Caco-2 (cell line): ENCODE measurements around the gene AJAP1. TPM values are rescaled to one million over a fixed set of nuclear protein-coding genes. Genes with fewer than 3 reads are reported as not detected.
A peak's percentile ranks its signal among the peaks of the same experiment; 100 is the strongest.

Experiments used
- BruUV-seq: library from RNA; stranded (reverse); fragments of 400-500 nt; replicated peaks from 2 replicates; lab custom pipeline; 2021; lab: Mats Ljungman, UMichigan
- CTCF ChIA-PET: fragments of 300-600 bp; sonication (Branson Sonifier 250); formaldehyde crosslinking; loops from one replicate; lab custom pipeline; 2022; ENCODE audit warnings: antibody characterized with exemption; lab: Charles Lee
- POLR2A ChIA-PET: fragments of 300-600 bp; sonication (Branson Sonifier 250); formaldehyde crosslinking; loops from one replicate; lab custom pipeline; 2022; ENCODE audit warnings: antibody characterized with exemption; lab: Charles Lee
- DNase-seq, 2 experiments: peaks; one replicate each; pipeline versions ENCODE4 v3.0.0 to v3.0.0-alpha.2; 2020 to 2022
- H3K27me3 ChIP-seq: replicated peaks from 2 replicates; pipeline ENCODE4 v1.6.0; 2011; ENCODE audit warnings: low read length; ENCODE audit not compliant: control insufficient read depth, insufficient read depth
- H3K36me3 ChIP-seq: 2 replicates; pipeline ENCODE4 v1.5.1; 2011; ENCODE audit warnings: low read length; ENCODE audit not compliant: control insufficient read depth, insufficient read depth
- H3K4me1 ChIP-seq: fragments of 250-450 bp; sonication (Bioruptor Pico); 2 replicates; pipeline ENCODE4 v1.5.1; 2020; ENCODE audit warnings: mild to moderate bottlenecking
- H3K4me3 ChIP-seq: 2 replicates; pipeline ENCODE4 v1.5.1; 2011; ENCODE audit warnings: low read depth, mild to moderate bottlenecking, control low read depth, low read length
- H3K9me3 ChIP-seq: fragments of 250-450 bp; sonication (Bioruptor Pico); 2 replicates; pipeline ENCODE4 v1.5.1; 2020; ENCODE audit warnings: mild to moderate bottlenecking, moderate library complexity
- H3K27ac Mint-ChIP-seq: one replicate; pipeline ENCODE4 v1.8.0; 2022; ENCODE audit warnings: mixed read lengths; ENCODE audit not compliant: unreplicated experiment
- H3K27me3 Mint-ChIP-seq: one replicate; pipeline ENCODE4 v1.8.0; 2022; ENCODE audit warnings: mixed read lengths; ENCODE audit not compliant: insufficient read depth, unreplicated experiment
- H3K36me3 Mint-ChIP-seq: one replicate; pipeline ENCODE4 v1.8.0; 2022; ENCODE audit warnings: mild to moderate bottlenecking, mixed read lengths; ENCODE audit not compliant: insufficient read depth, unreplicated experiment
- H3K4me1 Mint-ChIP-seq: one replicate; pipeline ENCODE4 v1.8.0; 2022; ENCODE audit warnings: low read depth, mixed read lengths; ENCODE audit not compliant: unreplicated experiment
- H3K4me3 Mint-ChIP-seq: one replicate; pipeline ENCODE4 v1.8.0; 2022; ENCODE audit warnings: mild to moderate bottlenecking, moderate library complexity, mixed read lengths; ENCODE audit not compliant: unreplicated experiment
- H3K9me3 Mint-ChIP-seq: one replicate; pipeline ENCODE4 v1.8.0; 2022; ENCODE audit warnings: mixed read lengths; ENCODE audit not compliant: unreplicated experiment
- intact Hi-C: fragments of 100-400 bp; cut with micrococcal nuclease; formaldehyde crosslinking; loops from one replicate; pipeline ENCODE4 v1.10.0; 2022; ENCODE audit not compliant: unreplicated experiment
- total RNA-seq: library from RNA; stranded (reverse); gene quantifications from 2 replicates; pipeline ENCODE4 v1.2.3, GENCODE V29; 2022
- TF ChIP-seq, protein P1 (sequence below), 2 experiments: fragments of 200-600 bp in 1 of 2; IDR thresholded peaks; 1 replicate in 1 of 2; 2 replicates in 1 of 2; pipeline versions ENCODE4 v1.5.1 to v1.8.0; 2011 to 2022; ENCODE audit warnings: antibody characterized with exemption in 1 of 2, control low read depth in 1 of 2, inconsistent platforms in 1 of 2, low read depth in 1 of 2, low read length in 1 of 2, mild to moderate bottlenecking in 1 of 2, moderate library complexity in 1 of 2; ENCODE audit not compliant: insufficient read depth in 1 of 2, severe bottlenecking in 1 of 2, unreplicated experiment in 1 of 2

The AJAP1 gene
- total RNA-seq, 1 experiment from 2014 or later, result not detected

DNA sequence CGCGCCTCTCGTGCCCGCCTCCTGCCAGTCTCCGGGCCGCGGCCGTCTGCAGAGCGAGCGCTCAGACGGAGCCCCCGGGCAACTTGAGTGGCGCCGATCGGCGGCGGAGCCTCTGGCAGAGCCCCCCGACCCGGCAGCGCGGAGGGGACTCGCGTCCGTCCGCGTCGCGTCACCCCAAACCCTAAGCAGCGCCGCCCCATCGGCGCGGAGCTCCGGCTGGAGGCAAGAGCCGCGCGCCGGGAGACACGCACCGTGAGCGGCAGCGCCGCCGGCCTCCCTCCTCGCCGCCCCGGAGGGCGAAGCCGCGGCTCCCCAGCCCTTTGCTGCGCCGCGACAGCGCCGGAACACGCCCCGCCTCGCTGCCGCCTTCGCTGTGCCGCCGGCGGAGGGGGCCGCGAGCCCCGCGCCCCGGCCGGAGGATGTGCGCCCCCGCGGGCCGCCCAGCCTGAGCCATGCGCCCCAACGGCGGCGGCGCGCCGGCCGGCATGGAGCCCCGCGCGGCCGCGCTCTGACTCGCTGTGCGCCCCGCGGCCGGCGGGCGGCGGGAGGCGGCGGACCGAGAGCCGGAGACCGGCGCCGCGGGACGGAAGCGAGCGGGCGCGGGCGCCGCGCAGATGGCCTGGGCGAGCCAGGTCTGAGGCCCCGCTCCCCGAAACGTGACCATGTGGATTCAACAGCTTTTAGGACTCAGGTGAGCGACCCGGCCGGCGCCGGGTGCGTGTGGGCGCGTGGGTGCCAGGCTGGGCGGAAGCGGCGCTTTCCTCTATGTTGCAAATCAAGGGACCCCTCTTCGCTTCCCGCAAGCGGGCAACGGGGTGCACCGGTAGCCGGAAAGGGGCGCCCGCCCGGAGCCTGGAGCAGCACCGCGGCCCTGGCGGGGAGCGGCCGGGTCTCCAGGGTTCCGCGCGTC, 610 bp downstream of the AJAP1 start:
- no peaks in the 10 kb centered on the region for H3K27me3 ChIP-seq
- no peaks in the 10 kb centered on the region for H3K4me1 ChIP-seq
- peaks cover 4% of the 10 kb centered on the region for H3K27me3 Mint-ChIP-seq
- CTCF ChIA-PET, result no interaction called here
- TF ChIP-seq, protein P1, sequence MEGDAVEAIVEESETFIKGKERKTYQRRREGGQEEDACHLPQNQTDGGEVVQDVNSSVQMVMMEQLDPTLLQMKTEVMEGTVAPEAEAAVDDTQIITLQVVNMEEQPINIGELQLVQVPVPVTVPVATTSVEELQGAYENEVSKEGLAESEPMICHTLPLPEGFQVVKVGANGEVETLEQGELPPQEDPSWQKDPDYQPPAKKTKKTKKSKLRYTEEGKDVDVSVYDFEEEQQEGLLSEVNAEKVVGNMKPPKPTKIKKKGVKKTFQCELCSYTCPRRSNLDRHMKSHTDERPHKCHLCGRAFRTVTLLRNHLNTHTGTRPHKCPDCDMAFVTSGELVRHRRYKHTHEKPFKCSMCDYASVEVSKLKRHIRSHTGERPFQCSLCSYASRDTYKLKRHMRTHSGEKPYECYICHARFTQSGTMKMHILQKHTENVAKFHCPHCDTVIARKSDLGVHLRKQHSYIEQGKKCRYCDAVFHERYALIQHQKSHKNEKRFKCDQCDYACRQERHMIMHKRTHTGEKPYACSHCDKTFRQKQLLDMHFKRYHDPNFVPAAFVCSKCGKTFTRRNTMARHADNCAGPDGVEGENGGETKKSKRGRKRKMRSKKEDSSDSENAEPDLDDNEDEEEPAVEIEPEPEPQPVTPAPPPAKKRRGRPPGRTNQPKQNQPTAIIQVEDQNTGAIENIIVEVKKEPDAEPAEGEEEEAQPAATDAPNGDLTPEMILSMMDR (IDR thresholded peaks at IDR 0.05; ENCODE audit: insufficient read depth in 1 of 2, low read depth in 1 of 2, low read length in 1 of 2, severe bottlenecking in 1 of 2, unreplicated experiment in 1 of 2), result no peak
- no peaks in the 10 kb centered on the region for H3K36me3 ChIP-seq
- no peaks in the 10 kb centered on the region for H3K4me1 Mint-ChIP-seq
- no peaks in the 10 kb centered on the region for H3K9me3 ChIP-seq
- POLR2A ChIA-PET, result no interaction called here
- intact Hi-C loops, result no loop called here
- no peak overlapping the region for H3K4me3 Mint-ChIP-seq
- no peak overlapping the region for H3K27ac Mint-ChIP-seq
- no peaks in the 10 kb centered on the region for H3K36me3 Mint-ChIP-seq
- H3K4me3 ChIP-seq, result no peak overlapping the region
- no peak for DNase-seq
- BruUV-seq, result no TSS peak
- H3K9me3 Mint-ChIP-seq, result no peaks in the 10 kb centered on the region

DNA sequence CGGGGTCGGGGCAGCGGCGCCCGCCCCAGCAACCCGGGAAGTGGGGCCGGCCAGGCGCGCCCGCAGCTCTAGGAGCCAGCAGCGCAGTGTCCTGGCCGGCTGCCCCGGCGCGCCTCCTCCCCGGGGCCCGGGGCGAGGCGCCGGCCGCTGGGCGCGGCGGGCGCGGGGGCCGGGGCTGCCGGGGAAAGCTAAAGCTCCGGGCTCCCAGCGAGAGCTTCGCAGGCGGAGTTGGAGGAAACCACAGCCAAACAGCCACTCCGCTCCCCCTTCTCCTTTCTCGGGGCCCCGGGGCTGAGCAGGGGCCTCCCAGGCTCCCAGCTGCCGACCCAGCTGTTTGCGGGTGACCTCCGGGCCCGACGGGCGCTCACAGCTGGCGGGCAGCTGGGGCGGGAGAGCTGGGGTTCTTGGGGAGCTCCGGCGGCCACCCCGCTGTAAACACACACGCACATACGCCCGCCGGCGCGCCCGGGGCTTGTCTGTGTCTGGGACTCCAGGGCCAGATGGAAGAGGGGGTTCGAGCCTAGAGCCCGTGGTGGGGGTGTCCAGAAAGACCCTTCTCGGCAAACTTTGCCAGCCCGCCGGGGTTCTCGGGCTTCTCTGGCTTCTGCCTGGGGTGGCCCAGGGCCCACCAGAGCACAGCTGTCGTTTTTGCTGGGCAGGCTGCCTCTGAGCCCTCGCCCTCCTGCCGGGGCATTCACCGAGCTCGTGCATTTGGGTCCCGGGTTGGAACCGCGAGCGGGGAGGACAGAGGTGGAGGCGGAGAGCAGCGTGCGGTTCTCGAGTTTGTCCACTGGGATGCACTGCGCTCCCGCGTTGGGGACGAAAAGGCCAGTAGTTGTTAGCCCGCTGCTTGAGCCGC, 1.5 kb downstream of the AJAP1 start:
- POLR2A ChIA-PET, result no interaction called here
- Mint-ChIP-seq H3K36me3 (no peaks in the 10 kb centered on the region), H3K4me3 (no peak overlapping the region), H3K27me3 (peaks cover 4% of the 10 kb centered on the region), H3K4me1 (no peaks in the 10 kb centered on the region), H3K9me3 (no peaks in the 10 kb centered on the region), H3K27ac (no peak overlapping the region)
- no peaks in the 10 kb centered on the region for H3K4me1 ChIP-seq
- no peaks in the 10 kb centered on the region for H3K27me3 ChIP-seq
- H3K36me3 ChIP-seq, result no peaks in the 10 kb centered on the region
- DNase-seq, result peak; percentile 47 to 48
- intact Hi-C loops, result no loop called here
- H3K9me3 ChIP-seq, result no peaks in the 10 kb centered on the region
- TF ChIP-seq, protein P1 (IDR thresholded peaks at IDR 0.05; ENCODE audit: insufficient read depth in 1 of 2, low read depth in 1 of 2, low read length in 1 of 2, severe bottlenecking in 1 of 2, unreplicated experiment in 1 of 2), result peak; percentile 48 to 56
- CTCF ChIA-PET, result interaction anchor here (0.6 to 1.7 kb wide), 3 partner anchors 66 to 113 kb away, joined by 3 read pairs; no protein-coding TSS in a partner anchor
- H3K4me3 ChIP-seq, result no peak overlapping the region
- BruUV-seq, result no TSS peak

DNA sequence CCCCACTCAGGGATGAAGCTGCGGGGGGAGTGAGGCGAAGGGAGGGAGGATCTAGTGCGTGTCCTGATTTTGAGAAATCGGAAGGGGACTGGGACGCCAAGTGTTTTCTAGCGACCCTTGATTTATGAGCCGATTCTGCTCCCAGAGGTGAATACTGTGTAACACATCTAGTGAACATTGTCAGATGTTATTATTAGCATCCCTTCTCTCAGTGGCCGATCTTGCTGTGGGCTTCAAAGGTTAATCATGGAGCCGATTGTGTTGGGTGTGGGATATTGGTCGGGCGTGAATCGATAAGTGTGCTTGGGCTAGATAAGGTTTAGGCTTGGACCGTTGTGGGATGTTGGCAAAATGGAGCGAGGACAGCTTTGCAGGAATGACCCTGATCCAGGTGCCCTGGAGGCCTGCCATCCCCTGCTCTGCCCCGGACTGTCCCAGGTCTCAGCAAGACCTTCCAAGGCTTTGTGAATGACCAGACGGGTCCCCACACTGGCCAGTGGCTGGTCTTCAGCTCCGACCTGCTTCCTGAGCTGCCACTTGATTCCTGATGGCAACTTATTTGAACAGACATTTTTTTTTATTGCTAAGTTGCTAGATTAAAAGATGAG, 2.2 kb downstream of the AJAP1 start:
- Histone ChIP-seq H3K4me3 (no peak overlapping the region), H3K27me3 (no peaks in the 10 kb centered on the region), H3K36me3 (no peaks in the 10 kb centered on the region), H3K9me3 (no peaks in the 10 kb centered on the region), H3K4me1 (no peaks in the 10 kb centered on the region)
- TF ChIP-seq, protein P1 (IDR thresholded peaks at IDR 0.05; ENCODE audit: insufficient read depth in 1 of 2, low read depth in 1 of 2, low read length in 1 of 2, severe bottlenecking in 1 of 2, unreplicated experiment in 1 of 2), result no peak
- CTCF ChIA-PET, result interaction anchor here (0.6 to 1.7 kb wide), 5 partner anchors 66 to 1074 kb away, joined by 3 read pairs; no protein-coding TSS in a partner anchor
- Mint-ChIP-seq H3K4me1 (no peaks in the 10 kb centered on the region), H3K36me3 (no peaks in the 10 kb centered on the region), H3K9me3 (no peaks in the 10 kb centered on the region), H3K27ac (no peak overlapping the region), H3K27me3 (no peaks in the 10 kb centered on the region), H3K4me3 (no peak overlapping the region)
- POLR2A ChIA-PET, result no interaction called here
- no peak for DNase-seq
- intact Hi-C loops, result no loop called here
- BruUV-seq, result no TSS peak
